Mesodermal cell (in vitro differentiated cells): ENCODE data around the gene SLCO1A2.

Source experiments
- H3K27ac ChIP-seq: 2 replicates; pipeline ENCODE4 v1.7.0; 2013; ENCODE audit warnings: mild to moderate bottlenecking, low read depth, low read length, moderate library complexity; ENCODE audit not compliant: severe bottlenecking
- H3K36me3 ChIP-seq: 2 replicates; pipeline ENCODE4 v1.7.1; 2013; ENCODE audit warnings: mild to moderate bottlenecking, low read length, moderate library complexity; ENCODE audit not compliant: control insufficient read depth, insufficient read depth
- H3K4me1 ChIP-seq: one replicate; pipeline ENCODE4 v1.7.1; 2013; ENCODE audit warnings: mild to moderate bottlenecking, low read length; ENCODE audit not compliant: insufficient read depth, control insufficient read depth, poor library complexity, severe bottlenecking
- H3K4me3 ChIP-seq: 2 replicates; pipeline ENCODE4 v1.7.0; 2013; ENCODE audit warnings: low read length, control low read depth, mild to moderate bottlenecking; ENCODE audit not compliant: insufficient read depth, poor library complexity, severe bottlenecking; ENCODE audit errors: extremely low read depth
- H3K9me3 ChIP-seq: 2 replicates; pipeline ENCODE4 v1.7.1; 2013; ENCODE audit warnings: mild to moderate bottlenecking, low read length, moderate library complexity; ENCODE audit not compliant: control insufficient read depth
- WGBS, 2 experiments: methylation state at CpG; one replicate each; pipeline ENCODE4 v1.1.5; 2013; ENCODE audit warnings: missing lambda C conversion rate in 2 of 2; ENCODE audit not compliant: insufficient coverage in 2 of 2; 5-methylcytosine and 5-hydroxymethylcytosine counted together

SLCO1A2 gene

DNA sequence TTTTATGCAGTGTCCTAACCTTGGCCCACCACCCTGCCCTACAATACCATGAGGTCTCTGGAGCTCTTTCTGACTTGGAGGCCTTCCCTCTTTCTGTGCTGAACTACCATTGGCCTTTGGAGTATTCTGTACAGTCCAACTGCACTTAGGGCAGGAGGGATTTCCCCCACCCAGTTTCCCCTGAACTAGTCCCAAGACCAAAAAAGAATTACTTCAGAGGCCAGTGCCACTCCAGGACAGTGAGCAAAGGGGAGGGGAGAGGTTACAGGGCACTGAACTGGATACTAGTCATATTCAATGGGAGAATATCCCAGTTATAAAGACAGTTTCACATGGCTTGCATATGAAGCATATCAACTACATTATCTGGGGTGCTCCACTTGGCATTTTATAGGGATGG is 6.1 kb downstream of the SLCO1A2 start:
- H3K4me1 ChIP-seq, result no peaks in the 10 kb centered on the region
- no peak overlapping the region for H3K27ac ChIP-seq
- no peaks in the 10 kb centered on the region for H3K36me3 ChIP-seq
- H3K9me3 ChIP-seq, result peaks cover 27% of the 10 kb centered on the region
- H3K4me3 ChIP-seq, result no peak overlapping the region

DNA sequence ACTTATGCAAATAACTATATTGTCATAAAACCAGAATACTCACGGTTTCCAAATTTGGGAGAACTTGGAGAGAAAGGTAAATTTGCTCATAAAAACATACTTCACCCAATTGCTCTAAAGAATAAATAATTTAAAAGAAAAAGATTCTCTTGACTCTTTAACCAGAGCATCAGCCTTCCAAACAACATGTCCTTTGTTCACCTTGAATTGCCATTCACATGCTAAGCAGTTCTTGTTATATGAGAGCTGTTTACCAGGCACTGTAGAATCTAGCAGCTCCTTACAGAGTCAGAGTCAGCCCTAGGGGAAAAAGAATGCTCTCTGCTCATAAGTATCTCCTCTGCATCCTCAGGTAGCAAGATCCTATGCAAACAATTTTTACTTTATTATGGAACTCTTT is 10.2 kb downstream of the SLCO1A2 start:
- no peaks in the 10 kb centered on the region for H3K4me1 ChIP-seq
- H3K9me3 ChIP-seq, result peaks cover 15% of the 10 kb centered on the region
- WGBS, 2 experiments, result no CpG with 5 or more reads among the region's 1 CpG
- no peaks in the 10 kb centered on the region for H3K36me3 ChIP-seq
- H3K4me3 ChIP-seq, result no peak overlapping the region
- no peak overlapping the region for H3K27ac ChIP-seq

DNA sequence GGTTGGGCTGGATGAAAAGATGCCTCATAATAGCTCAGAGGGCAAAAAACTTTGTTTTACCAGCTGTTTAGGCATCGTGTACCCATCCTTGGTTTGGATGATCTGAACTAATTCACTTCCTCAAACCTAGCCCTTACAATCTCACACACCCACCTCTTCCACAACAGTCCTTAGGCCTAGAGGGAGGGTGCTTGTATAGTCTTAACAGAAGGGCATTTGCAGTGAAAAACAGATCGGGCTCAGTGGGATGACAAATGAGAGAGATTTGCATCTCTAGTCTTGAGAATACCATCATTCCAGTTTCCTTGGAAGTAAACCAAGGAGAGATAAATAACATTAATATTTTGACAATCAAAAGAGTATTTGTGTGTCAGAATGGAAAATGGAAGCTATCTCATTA is 11.0 kb downstream of the SLCO1A2 start:
- Histone ChIP-seq H3K4me1 (no peaks in the 10 kb centered on the region), H3K36me3 (no peaks in the 10 kb centered on the region), H3K9me3 (peaks cover 9% of the 10 kb centered on the region), H3K27ac (no peak overlapping the region), H3K4me3 (no peak overlapping the region)
- WGBS, 2 experiments, result 60% methylated on average over 1 of the region's 2 CpGs; no CpG with 5 or more reads in 1 of the 2 experiments

DNA sequence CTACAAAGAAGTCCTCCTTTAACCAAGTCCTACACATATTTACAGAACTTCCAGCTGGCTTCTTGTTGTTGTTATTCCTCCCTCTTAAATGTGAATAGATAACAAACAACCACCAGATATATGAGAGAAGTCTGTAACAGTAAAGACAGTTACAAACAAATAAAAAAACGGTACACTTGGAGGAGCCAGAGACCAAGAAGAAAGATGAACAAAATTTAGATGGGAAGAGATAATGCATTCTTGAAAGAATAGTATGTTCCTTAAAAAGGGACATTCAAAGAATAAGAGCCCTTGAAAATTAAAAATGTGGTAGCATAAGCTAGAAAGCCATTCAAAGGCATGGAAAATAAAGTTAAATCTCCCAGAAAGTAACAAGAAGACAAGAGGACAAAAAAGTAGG is 25.9 kb downstream of the SLCO1A2 start:
- H3K9me3 ChIP-seq, result no peaks in the 10 kb centered on the region
- no peak overlapping the region for H3K4me3 ChIP-seq
- H3K4me1 ChIP-seq, result no peaks in the 10 kb centered on the region
- no peaks in the 10 kb centered on the region for H3K36me3 ChIP-seq
- WGBS, 2 experiments, result no CpG with 5 or more reads among the region's 1 CpG
- no peak overlapping the region for H3K27ac ChIP-seq

GRCh38 chr12:21305661-21306060 is 29.1 kb downstream of the SLCO1A2 start:
- 91 to 100% methylated on average over 1 of the region's 1 CpG for WGBS, 2 experiments
- no peaks in the 10 kb centered on the region for H3K36me3 ChIP-seq

DNA sequence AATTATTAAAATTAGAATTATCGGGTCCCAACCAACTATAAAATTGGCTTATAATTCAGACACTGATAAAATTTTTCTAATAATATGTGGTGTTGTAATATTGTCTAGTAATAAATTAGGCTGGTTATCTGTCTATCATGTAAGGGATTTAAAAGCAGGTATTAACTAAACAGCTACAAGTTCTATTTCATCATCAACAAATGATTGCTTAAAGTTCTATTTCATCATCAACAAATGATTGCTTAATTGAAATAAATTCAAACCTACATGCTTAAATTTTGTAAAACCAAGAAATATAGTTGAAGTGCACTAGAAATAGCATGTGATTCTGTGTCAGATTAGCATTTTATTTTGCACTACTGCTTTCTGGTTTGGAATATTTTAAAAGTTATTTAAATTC is 34.1 kb downstream of the SLCO1A2 start:
- H3K27ac ChIP-seq, result no peak overlapping the region
- no CpG with 5 or more reads among the region's 1 CpG for WGBS, 2 experiments
- no peaks in the 10 kb centered on the region for H3K4me1 ChIP-seq
- H3K9me3 ChIP-seq, result no peaks in the 10 kb centered on the region
- no peak overlapping the region for H3K4me3 ChIP-seq
- H3K36me3 ChIP-seq, result no peaks in the 10 kb centered on the region

More at GRCh38 chr12:21305661-21306060, 29.1 kb downstream of the SLCO1A2 start:
- Histone ChIP-seq H3K4me1 (no peaks in the 10 kb centered on the region), H3K27ac (no peak overlapping the region), H3K9me3 (no peaks in the 10 kb centered on the region), H3K4me3 (no peak overlapping the region)

DNA sequence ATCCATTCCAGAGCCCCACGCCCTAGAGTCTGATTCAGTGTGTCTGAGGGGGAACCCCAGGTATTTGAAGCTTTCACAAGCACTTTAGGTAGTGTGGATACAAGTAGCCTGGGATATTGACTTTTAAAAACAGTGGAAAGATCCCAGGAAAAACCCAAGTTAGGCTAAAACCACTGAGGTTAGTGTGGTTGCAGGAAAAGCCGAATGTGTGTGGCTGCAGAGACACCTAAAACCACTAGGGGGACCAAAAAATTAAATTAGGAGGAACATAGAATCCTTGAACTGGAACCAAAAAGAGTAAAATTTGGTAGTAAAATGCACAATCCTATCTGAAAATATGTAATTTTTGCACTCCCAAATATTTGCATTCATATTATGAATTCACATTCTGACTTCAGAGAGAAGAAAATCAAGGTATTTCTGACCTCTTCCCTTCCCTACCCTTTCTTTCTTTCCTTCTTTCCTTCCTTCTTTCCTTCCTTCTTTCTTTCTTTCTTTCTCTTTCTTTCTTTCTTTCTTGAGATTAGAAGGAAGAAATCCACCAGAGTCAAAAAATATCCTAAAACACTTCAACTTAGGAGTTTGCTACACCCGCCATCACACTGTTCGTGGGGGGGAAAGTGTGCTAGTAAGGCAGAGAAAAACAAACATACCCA is 37.8 kb downstream of the SLCO1A2 start:
- H3K27ac ChIP-seq, result no peak overlapping the region
- 62 to 89% methylated on average over 1 to 2 of the region's 4 CpGs for WGBS, 2 experiments
- H3K9me3 ChIP-seq, result no peaks in the 10 kb centered on the region
- no peaks in the 10 kb centered on the region for H3K4me1 ChIP-seq
- H3K4me3 ChIP-seq, result no peak overlapping the region
- no peaks in the 10 kb centered on the region for H3K36me3 ChIP-seq

DNA sequence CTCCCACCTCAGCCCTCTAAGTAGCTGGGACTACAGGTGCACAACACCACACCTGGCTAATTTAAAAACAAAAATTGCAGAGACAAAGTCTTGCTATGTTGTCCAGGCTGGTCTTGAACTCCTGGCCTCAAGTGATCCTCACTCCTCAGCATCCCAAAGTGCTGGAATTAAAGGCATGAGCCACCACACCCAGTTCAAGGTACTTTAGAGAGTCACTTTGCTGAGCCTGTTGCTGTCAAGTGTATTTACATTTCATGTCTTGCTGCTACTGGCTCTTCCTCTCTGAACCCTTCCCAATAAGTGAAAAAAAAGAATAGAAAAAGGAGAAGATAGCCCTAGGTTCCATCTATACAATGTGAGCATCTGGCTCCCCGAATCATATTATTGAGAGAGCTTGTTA is 38.4 kb downstream of the SLCO1A2 start:
- Histone ChIP-seq H3K4me1 (no peaks in the 10 kb centered on the region), H3K27ac (no peak overlapping the region), H3K9me3 (no peaks in the 10 kb centered on the region), H3K4me3 (no peak overlapping the region), H3K36me3 (no peaks in the 10 kb centered on the region)
- 100% methylated on average over 1 of the region's 1 CpG; no CpG with 5 or more reads in 1 of the 2 experiments for WGBS, 2 experiments

GRCh38 chr12:21294176-21294575 is 40.5 kb downstream of the SLCO1A2 start:
- Histone ChIP-seq H3K9me3 (no peaks in the 10 kb centered on the region), H3K36me3 (no peaks in the 10 kb centered on the region), H3K4me3 (no peak overlapping the region), H3K27ac (no peak overlapping the region), H3K4me1 (no peaks in the 10 kb centered on the region)
- WGBS, 2 experiments, result no CpG with 5 or more reads among the region's 1 CpG

- Histone ChIP-seq H3K27ac (no peak overlapping the region), H3K4me1 (no peaks in the 10 kb centered on the region), H3K4me3 (no peak overlapping the region), H3K9me3 (no peaks in the 10 kb centered on the region), H3K36me3 (no peaks in the 10 kb centered on the region)
- WGBS, 2 experiments, result 92 to 100% methylated on average over 1 to 2 of the region's 2 CpGs
Observed at GRCh38 chr12:21292111-21292510, 42.6 kb downstream of the SLCO1A2 start.

GRCh38 chr12:21289698-21290097 is 45.0 kb downstream of the SLCO1A2 start:
- no peak overlapping the region for H3K4me3 ChIP-seq
- H3K4me1 ChIP-seq, result no peaks in the 10 kb centered on the region
- no peaks in the 10 kb centered on the region for H3K36me3 ChIP-seq
- H3K27ac ChIP-seq, result no peak overlapping the region
- no peaks in the 10 kb centered on the region for H3K9me3 ChIP-seq
- 54 to 75% methylated on average over 1 to 2 of the region's 4 CpGs for WGBS, 2 experiments
